Measurements from ENCODE around the gene GSTM2. TPM values are rescaled to one million over a fixed set of nuclear protein-coding genes. Genes with fewer than 3 reads are reported as not detected.

GSTM2 gene
- total RNA-seq, 1 experiment from 2014 or later = 18.2 TPM

Other genes with a start within 250 kb of the GSTM2 start
- 105 and 147 TPM in 2 replicates for gene PSMA5, start 241.6 kb upstream of the GSTM2 start, total RNA-seq (2014; rRNA removed; shearing (Covaris generic))
- gene SYPL2, start 201.5 kb upstream of the GSTM2 start, total RNA-seq (2014; rRNA removed; shearing (Covaris generic)) = not detected in 2 replicates
- 2.9 and 6.8 TPM in 2 replicates for gene ATXN7L2, start 184.2 kb upstream of the GSTM2 start, total RNA-seq (2014; rRNA removed; shearing (Covaris generic))
- gene CYB561D1, start 174.0 kb upstream of the GSTM2 start, total RNA-seq (2014; rRNA removed; shearing (Covaris generic)) = 0.31 and 3.1 TPM in 2 replicates
- gene AMIGO1, start 158.3 kb upstream of the GSTM2 start, total RNA-seq (2014; rRNA removed; shearing (Covaris generic)) = 0.07 and 0.25 TPM in 2 replicates
- gene GPR61, start 128.2 kb upstream of the GSTM2 start, total RNA-seq (2014; rRNA removed; shearing (Covaris generic)) = not detected in 2 replicates
- gene GNAI3, start 119.4 kb upstream of the GSTM2 start, total RNA-seq (2014; rRNA removed; shearing (Covaris generic)) = 6.8 and 8.9 TPM in 2 replicates
- gene GNAT2, start 48.4 kb upstream of the GSTM2 start, total RNA-seq (2014; rRNA removed; shearing (Covaris generic)) = not detected in 2 replicates
- gene AMPD2, start 48.2 kb upstream of the GSTM2 start, total RNA-seq (2014; rRNA removed; shearing (Covaris generic)) = 90.0 and 101 TPM in 2 replicates
- gene GSTM4, start 12.0 kb upstream of the GSTM2 start, total RNA-seq (2014; rRNA removed; shearing (Covaris generic)) = 18.7 and 24.5 TPM in 2 replicates
- gene GSTM1, start 19.8 kb downstream of the GSTM2 start, total RNA-seq (2014; rRNA removed; shearing (Covaris generic)) = not detected in 2 replicates
- gene GSTM5, start 44.2 kb downstream of the GSTM2 start, total RNA-seq (2014; rRNA removed; shearing (Covaris generic)) = 1.4 and 4.7 TPM in 2 replicates
- gene GSTM3, start 73.0 kb downstream of the GSTM2 start, total RNA-seq (2014; rRNA removed; shearing (Covaris generic)) = 0.51 and 0.55 TPM in 2 replicates
- not detected in 2 replicates for gene EPS8L3, start 95.9 kb downstream of the GSTM2 start, total RNA-seq (2014; rRNA removed; shearing (Covaris generic))
- 12.7 and 13.4 TPM in 2 replicates for gene CSF1, start 242.8 kb downstream of the GSTM2 start, total RNA-seq (2014; rRNA removed; shearing (Covaris generic))

Measured in G401 (cell line).